CD4-positive, alpha-beta T cell treated with Interleukin-1 beta for 1 hour (primary cell): ENCODE results near the gene TAAR9.
"Not testable (repeated sequence)": the region's sequence is repeated elsewhere in the genome, so short reads cannot be mapped to it uniquely, and the experiment has no call there.

Experiments
- DNase-seq, 2 donors: peaks; one replicate each; pipeline ENCODE4 v3.0.0-alpha.2; 2020 to 2022

The TAAR9 gene

GRCh38 chr6:132515386-132515785, 22.7 kb upstream of the TAAR9 start:
- no peak for DNase-seq

DNA sequence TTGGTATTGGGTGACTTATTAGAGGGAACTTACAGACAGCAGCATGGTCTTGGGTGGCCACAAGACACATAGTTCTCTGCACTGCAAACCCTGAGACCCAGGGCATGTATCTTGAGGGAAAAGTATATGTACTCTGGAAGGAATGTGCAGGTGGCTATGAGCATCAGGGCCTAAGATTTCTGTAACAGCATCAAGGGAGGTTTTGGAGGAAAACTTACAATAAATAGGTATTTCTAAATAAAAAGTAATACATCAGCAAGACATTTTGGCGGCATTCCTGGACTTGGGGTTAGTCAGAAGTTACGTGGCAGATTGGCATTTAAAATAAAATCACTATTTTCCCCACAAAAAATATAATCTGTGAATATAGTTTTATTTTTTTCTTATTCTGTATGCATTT, 17.1 kb upstream of the TAAR9 start:
- DNase-seq, result no peak

DNA sequence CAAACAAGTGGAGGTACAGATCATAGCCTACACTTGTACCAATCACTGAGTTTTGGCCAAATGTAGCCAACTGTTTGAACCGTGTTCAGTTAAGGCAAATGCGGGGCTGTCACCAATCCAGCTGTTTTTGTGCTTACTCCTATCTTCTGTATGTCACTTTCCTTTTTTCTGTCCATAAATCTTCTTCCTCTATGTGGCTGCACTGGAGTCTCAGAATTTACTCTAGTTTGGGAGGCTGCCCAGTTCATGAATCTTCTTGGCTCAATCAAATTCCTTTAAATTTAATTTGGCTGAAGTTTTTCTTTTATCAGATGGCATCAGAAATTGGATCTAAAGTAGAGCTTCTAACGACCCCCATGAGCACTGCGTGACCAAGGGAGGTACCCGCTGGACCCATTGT, 13.4 kb upstream of the TAAR9 start:
- no peak for DNase-seq

DNA sequence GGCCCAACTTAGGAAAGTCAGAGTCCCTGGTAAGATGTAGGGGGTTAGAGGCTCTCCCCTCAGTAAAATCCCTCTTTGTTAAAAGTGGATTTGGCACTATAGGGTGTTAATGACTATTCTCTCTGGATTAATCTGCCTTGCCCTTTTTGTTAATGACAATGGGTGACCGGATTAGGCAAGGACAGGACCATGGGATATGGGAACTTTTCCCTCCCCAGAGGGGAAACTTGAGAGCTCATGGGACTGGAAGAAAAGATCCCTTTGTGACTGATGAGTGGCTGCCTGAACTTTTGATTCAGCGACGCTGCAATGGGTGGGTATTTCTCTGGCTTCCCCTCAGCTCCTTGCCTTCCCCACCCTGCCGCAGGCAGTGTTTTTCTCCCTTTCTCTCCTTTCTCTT, 12.2 kb upstream of the TAAR9 start:
- no peak for DNase-seq

DNA sequence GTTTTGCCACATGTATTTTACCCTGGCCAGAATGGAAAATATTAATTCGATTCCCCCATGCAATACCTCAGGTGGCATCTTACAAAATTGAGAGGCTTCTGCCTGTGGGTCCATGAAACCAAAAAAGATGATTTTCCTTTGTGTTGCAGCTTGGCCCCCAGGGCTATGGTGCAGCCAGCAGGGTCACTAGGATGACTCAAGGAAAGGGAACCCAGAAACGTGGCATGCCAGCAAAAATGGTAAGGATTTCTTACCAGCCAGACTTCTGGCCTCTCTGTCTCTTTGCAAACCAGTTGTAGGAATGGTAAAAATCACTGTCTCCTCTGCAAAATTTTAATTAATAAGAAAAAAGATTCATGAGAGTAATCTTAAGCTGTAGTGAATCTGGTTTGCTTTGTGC, 11.6 kb upstream of the TAAR9 start:
- no peak for DNase-seq

GRCh38 chr6:132527791-132528190, 10.3 kb upstream of the TAAR9 start:
- DNase-seq, result no peak

DNA sequence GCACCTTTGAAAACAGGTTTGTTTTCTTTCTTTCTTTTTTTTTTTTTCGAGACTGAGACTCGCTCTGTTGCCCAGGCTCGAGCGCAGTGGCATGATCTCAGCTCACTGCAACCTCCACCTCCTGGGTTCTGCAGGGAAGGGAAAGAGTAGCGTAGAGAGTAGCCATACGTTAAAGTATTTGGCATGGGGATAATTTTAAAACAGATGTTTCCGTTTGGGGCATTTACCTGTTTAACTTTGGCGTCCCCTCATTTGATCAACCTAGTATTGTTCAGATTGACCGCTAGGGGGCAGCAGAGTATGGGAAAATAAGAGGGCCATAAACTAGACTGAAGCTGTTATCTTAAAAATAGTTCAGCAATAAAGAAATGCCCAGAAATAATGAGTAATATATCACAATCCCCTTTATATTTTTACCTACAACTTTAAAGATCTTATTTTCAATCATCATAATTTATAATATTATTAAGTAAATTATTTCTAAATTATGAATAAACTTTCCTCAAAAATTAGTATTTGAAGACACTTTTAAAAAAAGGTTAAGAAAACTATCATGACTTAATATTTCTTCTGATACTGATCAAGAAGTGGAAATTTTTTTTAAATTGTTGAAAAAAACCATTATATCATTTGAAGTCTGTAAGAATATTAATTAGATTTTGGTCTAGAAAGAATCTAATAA, 7.6 kb upstream of the TAAR9 start:
- DNase-seq, result peak; percentile 56 to 69

DNA sequence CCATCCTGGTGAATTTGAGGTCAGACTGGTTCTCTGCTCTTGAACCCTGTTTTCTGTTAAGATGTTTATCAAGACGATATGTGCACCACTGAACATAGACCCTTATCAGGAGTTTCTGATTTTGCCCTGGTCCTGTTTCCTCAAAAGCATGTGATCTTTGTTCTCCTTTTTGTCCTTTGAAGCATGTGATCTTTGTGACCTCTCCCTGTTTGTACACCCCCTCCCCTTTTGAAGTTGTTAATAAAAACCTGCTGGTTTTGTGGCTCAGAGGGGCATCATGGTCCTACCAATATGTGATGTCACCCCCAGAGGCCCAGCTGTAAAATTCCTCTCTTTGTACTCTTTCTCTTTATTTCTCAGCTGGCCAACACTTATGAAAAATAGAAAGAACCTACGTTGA, 3.5 kb upstream of the TAAR9 start:
- not testable (repeated sequence) for DNase-seq

DNA sequence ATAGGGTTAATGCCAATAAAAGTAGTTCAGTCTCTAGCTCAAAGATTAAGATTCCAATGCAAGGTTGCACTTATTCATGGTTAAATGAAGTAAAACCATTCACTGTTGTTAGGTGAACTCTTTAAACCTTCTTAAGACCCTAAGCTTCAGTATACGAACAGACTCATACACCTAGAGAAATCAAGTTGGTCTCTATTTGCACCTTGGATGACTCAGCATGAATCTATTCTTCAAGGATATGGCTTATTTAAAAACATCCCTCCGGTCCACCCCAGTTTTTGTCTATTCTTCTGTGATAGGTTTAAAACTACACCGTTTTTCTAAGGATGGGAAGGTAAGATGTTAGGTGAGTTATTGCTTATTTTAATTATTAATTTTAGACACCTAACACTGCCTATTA, 932 bp upstream of the TAAR9 start:
- no peak for DNase-seq

GRCh38 chr6:132544826-132545225, 6.7 kb downstream of the TAAR9 start:
- no peak for DNase-seq

DNA sequence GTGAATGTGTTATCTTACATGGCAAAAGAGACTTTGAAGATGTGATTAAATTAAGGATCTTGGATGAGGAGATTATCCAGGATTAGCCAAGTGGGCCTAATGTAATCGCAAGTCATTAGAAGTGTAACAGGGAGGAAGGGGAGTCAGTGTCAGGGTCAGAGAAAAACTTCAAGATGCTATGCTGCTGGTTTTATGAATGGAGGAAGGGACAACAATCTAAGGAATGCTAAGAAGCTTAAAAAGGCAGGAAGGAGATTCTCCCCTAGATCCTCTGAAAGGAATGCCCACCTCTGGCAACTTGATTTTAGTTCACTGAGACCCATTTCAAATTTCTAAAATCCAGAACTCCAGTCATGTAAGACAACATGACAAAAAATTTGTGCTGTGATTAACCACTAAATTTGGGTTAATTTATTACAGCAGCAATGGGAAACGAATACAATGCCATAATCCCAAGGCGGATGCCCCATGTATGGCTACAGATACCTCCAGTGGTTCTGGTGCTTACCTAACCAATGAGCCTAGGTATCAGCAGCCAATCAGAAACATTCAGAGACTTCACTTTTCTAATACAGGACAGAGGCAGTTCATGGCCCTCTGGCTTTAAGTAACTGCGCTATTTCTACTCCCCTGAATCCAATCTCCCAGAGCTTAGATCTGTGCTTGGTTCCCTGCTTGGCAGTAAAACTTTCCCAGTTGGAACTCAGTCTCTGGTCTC, 10.8 kb downstream of the TAAR9 start:
- no peak for DNase-seq

DNA sequence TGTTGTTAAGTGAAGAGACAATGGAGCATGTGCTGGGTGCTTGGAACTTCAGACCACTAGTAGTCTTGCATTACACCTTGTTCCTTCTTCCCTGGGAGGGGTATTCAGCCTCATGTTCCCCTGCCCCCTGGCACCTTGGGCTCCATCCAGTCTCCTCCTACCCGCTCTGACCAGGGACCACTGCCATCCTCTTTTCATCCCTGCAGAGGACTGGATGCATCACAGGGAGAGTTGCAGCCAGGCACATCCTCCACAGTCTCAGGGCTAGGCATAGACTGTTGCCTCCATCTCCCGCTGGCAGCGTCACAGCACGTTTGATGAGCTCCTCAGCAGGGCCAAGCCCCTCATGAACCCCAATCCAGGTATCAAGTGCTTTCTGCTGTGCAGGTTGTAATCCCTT, 13.1 kb downstream of the TAAR9 start:
- no peak for DNase-seq

DNA sequence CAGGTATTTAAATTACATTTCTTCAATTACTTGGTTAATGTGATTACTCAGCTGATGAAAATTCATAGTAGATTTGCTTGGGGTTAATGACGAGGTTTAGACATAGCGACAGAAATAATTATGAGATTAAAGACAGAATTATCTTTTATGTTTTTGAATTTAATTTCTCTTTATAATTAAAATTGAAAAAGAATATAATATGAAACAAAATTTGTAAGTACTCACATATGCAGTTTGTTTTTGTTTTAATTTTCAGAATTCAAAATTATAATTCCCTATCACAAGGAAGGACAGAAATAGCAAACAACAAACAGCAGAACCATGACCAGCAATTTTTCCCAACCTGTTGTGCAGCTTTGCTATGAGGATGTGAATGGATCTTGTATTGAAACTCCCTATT, 14.3 kb downstream of the TAAR9 start, which contains the start of gene TAAR8:
Gene TAAR8, plus strand, starts transcription at position 301 of the 400 bp plus-strand sequence. Its CDS starts 21 bp downstream, at position 322.
- DNase-seq, result no peak

- DNase-seq, result not testable (repeated sequence)
These were observed 22.0 kb downstream of the TAAR9 start for GRCh38 chr6:132560087-132560486.

DNA sequence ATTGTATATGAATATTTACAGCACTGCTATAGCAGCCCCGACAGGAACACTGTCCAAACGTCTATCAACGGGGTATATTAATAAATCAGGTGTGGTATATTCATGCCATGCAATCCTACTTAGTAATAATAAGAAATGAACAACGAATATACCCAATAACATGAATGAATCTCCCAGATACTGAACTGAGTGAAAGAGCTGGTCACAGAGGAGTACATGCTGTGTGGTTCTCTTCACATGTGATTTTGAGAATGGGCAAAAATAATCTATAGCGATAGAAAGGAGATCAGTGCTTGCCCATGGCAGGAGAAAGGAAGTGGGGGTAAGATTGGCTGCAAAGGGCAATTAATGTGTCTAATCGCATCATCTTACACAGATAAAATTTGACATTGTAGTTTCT, 28.3 kb downstream of the TAAR9 start:
- DNase-seq, result no peak

DNA sequence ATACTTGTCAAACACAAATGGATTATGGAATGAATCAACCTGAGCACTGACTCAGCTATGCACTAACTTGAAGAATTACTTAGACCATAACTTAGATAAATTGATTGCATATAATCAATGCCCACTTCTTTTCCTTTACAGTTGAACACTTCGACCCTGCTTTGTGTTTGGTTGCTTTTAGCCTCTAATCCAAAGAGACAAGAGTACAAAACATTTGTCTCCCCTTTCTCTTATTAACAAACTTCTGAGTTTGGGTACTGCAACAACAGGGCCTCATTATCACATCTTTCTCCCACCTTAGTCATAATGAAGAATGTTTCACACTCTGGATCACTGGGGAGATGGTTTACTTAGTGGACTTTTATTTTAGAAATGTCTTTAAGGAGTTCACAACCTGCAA, 29.5 kb downstream of the TAAR9 start:
- DNase-seq, result no peak

- no peak for DNase-seq
These were observed 30.5 kb downstream of the TAAR9 start for GRCh38 chr6:132568611-132569010.

DNA sequence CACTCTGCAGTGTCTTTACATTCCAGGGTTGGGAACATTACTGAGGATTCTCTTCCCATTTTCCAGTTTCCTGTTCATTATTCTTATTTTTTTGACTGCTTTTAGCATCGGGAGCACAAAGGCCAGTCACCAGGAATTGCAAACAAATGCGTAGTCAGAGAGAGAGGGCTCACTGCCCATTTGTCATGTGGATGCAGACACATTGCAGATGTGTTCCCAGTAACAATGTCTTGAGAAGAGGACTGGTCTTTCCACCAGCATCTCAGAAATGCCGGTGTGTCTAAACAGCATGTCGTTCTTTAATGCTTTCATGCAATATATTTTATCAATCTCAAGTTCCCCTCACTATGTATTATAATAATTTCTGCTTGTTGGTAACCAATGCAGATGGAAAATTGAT, 31.1 kb downstream of the TAAR9 start:
- no peak for DNase-seq

GRCh38 chr6:132570221-132570777, 32.2 kb downstream of the TAAR9 start, which contains the start of gene TAAR6:
TAAR6 (plus strand) TSS chr6:132570322; CDS start chr6:132570322, 0 bp downstream.
- no peak for DNase-seq

DNA sequence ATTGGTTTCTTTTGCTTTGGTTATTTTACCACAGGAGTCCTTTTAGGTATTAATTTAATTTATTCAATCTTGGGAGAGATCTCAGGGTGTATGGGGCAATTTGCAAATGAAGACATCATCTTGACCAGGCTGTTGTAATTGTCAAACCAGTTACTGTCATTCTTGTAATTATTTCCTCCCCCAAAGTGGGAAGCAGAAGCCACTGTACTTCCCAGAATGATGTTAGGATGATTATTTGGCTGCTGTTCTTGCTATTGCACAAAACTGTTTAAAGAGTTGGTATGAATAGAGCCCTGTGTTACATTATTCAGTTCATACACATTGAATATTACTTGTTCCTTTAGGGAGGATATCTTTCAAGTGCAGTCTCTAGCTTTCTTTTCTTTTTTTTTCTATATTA, 33.7 kb downstream of the TAAR9 start:
- DNase-seq, result no peak

DNA sequence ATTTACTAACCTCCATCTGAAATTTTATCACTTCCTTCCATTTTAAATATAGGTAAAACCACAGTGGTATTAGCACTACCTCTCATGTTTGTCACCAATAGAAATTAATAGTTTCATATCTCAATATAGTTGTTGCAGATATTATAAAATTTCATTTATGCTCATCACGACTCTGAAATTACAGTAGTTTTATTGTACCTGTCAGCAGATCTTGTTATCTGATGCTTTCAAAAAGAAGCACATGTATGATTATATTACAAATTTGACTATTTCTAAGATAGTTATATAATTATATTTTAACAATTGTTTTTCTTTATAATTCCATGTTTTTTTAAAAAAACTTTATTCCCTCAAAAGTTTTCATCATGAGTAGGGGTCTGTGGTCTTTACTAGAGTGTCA, 46.6 kb downstream of the TAAR9 start:
- DNase-seq, result no peak

GRCh38 chr6:132587424-132587823, 49.3 kb downstream of the TAAR9 start:
- DNase-seq, result peak in 1 of 2 donors; percentile 1
